ENCODE results near the gene MYH11.
"Not testable (repeated sequence)": the region's sequence is repeated elsewhere in the genome, so short reads cannot be mapped to it uniquely, and the experiment has no call there.

MYH11 gene

GRCh38 chr16:15837761-15838160, 19.1 kb downstream of the MYH11 start:
- DNase-seq = no peak

- DNase-seq = no peak
Measured at GRCh38 chr16:15836965-15837611, 19.7 kb downstream of the MYH11 start.

DNA sequence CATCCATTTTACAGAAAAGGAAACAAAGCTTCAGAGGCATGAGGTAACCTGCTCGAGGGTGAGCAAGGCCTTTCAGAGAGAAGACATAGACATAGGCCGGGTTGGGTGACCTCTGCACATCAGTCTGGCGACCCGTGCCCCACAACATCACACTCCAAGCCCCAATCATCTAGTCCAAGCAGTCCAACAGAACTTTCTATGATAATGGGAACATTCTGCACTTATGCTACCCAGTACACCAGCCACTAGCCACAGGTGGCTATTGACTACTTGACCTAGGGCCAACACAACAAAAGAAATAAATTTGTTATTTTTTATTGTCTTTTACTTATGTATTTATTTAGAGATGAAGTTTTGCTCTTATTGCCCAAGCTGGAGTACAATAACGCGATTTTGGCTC, 20.8 kb downstream of the MYH11 start:
- DNase-seq = no peak

DNA sequence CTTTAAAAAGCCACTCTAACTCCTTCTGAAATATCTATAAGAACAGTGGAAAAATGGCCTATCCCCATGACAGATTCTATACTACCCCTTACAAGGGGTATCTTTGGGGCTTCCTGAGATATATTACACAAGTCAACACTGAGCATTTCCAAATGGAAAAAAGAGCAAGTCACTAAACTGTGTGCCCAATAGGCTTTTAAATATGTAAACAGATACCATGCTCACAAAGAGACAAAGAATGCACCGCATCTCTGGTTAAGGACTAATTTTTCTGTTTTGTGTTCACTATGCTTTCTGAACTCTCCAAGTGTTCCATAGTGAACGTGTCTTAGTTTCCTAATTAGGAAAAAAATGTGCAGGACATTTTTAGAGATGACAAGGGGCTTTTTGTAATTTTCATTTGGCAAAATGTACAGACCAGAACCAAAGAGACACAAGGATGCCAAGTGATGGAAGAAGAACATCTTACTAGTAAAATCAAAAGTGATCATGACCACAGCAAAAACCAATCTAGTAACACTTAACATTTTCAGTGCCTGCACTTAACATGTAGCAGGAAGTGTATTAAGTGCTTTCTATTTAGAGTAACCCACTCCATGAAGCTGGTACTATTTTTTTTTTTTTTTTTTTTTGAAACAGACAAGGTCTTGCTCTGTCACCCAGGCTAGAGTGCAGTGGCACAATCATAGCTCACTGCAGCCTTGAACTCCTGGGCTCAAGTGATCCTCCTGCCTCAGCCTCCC, 21.5 kb downstream of the MYH11 start:
- DNase-seq = peak in 1 of 5 experiments; percentile 86

- no peak for DNase-seq
Measured at GRCh38 chr16:15834502-15834901, 22.3 kb downstream of the MYH11 start.

GRCh38 chr16:15833541-15833940, 23.3 kb downstream of the MYH11 start:
- no peak for DNase-seq

DNA sequence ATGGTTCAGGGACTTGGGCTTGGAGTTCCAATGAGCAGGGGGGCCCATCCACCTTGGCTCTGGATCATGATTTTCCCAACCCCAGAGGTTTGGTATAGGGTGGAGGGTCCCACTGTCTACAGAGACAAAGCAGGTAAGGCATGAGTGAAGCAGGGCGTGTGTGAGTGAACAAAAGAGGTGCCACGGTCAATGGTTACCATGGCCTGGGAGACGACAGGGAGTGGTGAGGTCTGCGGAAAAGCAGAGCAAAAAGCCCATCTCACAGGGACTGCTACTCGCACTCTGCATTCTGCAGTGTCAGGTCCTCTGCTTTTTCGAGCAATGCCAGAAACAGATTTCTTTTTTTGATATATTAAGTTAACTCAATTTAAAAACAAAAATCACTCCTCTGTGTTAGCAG, 24.6 kb downstream of the MYH11 start:
- no peak for DNase-seq

DNA sequence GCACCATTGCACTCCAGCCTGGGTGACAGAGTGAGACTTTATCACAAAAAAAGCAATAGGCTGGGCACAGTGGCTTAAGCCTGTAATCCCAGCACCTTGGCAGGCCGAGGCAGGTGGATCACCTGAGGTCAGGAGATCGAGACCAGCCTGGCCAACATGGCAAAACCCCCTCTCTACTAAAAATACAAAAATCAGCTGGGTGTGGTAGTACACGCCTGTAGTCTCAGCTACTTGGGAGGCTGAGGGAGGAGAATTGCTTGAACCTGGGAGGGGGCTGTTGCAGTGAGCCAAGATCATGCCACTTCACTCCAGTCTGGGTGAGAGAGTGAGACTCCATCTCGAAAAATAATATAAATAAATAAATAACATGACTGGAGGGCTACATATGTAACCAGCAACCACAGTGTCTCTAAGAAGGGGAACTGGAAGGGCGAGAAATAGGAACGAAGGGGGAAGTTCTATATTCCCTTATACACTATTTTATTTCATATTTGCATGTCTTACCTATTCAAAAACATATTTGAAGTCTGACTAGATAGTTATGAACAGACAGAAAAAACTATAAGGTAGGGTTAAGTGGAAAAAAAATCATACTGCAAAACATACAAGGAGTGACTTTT, 25.9 kb downstream of the MYH11 start:
- no peak for DNase-seq

DNA sequence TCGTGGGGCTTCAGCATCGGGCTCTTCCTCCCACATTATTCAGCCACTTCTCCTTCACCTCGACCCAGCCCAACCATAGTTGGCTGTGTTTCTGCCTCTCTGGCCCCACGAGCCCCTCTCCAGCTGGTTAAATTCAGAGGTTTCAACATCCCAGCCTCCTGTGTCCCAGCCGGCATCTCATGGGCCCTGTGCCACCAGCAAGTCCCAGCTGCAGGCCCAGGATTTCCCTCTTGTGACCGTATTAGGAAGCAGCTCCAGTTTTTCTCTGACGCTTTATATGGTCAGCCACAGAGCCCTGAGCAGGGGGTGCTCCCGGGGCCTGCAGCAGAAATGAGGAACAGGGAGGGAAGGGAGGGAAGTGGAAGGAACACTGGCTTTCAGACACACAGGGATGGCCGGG, 27.4 kb downstream of the MYH11 start:
- no peak for DNase-seq

GRCh38 chr16:15827709-15828343, 29.0 kb downstream of the MYH11 start:
- no peak for DNase-seq

GRCh38 chr16:15827299-15827698, 29.5 kb downstream of the MYH11 start:
- DNase-seq = no peak

DNA sequence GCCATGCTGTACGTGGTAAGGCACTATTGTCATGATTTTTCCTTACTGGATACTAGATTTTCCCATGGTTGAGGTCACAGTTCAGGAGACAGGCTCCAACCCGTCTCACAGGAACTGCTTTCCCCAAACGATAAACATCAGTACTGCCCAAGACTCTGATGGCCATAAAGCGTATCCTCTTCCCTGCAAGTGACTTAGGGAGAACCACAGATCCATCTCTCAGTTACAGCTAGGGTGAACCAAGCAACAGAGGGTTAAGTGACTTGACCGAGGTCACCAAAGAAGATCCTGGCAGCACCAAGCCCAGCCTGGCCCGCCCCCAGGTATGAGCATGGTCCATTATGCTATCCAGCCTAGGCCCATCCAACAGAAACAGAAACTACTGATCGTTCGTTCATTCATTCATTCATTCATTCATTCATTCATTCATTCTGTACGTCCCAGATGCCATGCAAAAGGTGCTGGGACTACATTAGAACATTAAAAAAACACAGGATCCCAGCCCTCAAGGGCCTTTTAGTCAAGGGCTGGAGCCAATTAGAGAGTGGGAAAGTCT, 31.0 kb downstream of the MYH11 start:
- DNase-seq = no peak

DNA sequence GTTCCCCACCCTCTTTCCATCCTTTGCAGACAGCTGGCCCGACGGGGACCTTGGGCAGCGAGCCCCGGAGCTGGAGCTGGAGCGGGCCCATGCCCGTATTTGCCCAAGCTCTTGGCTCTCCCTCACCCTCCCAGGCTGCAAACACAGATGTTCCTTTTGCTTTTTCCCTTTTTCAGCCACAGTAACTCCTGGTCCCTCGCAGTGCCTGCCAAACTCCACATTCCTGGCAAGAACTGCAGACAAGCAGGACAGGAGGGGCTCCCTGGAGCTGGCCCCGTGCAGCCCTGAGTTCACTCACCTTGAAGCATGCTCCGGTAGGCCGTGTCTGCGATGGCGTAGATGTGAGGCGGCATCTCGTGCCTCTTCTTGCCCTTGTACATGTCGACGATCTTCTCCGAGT, 33.9 kb downstream of the MYH11 start:
- no peak for DNase-seq

- DNase-seq = no peak
Measured at GRCh38 chr16:15820837-15821236, 36.0 kb downstream of the MYH11 start.

DNA sequence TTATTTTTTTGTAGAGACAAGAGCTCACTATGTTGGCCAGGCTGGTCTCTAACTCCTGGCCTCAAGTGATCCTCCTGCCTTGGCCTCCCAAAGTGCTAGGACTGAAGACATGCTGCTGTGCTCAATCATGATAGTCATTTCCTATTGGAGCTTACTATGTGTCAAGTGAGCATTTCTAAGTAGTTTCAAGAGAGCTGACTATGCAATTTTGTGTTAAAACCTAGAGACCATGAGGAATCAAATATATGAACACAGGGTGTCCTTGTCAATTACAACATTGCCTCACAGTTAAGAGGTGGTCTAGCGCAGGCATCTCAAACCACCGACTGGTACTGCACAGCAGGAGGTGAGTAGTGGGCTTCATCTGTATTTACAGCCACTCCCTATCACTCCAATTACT, 37.8 kb downstream of the MYH11 start:
- no peak for DNase-seq

GRCh38 chr16:15817446-15817845, 39.4 kb downstream of the MYH11 start:
- no peak for DNase-seq

DNA sequence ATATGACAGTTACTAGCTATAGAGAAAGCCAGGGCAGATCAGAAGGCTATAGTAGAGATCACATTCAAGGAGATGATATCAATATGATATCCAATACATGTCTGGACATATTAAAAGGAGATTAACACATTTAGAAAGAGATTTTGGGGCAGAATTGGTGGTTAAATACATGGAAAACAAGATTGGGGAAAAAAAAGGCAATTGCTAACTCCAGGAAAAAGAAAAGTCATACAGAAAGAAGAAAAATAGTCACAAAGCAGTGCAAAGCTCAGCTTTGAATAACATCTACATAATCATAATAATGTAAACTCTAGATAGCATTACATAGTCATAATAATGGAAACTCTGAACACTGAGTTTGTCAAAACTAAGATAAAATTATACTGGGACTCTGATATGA, 40.6 kb downstream of the MYH11 start:
- no peak for DNase-seq

- not testable (repeated sequence) for DNase-seq
Measured at GRCh38 chr16:15812401-15812750, 44.5 kb downstream of the MYH11 start.

DNA sequence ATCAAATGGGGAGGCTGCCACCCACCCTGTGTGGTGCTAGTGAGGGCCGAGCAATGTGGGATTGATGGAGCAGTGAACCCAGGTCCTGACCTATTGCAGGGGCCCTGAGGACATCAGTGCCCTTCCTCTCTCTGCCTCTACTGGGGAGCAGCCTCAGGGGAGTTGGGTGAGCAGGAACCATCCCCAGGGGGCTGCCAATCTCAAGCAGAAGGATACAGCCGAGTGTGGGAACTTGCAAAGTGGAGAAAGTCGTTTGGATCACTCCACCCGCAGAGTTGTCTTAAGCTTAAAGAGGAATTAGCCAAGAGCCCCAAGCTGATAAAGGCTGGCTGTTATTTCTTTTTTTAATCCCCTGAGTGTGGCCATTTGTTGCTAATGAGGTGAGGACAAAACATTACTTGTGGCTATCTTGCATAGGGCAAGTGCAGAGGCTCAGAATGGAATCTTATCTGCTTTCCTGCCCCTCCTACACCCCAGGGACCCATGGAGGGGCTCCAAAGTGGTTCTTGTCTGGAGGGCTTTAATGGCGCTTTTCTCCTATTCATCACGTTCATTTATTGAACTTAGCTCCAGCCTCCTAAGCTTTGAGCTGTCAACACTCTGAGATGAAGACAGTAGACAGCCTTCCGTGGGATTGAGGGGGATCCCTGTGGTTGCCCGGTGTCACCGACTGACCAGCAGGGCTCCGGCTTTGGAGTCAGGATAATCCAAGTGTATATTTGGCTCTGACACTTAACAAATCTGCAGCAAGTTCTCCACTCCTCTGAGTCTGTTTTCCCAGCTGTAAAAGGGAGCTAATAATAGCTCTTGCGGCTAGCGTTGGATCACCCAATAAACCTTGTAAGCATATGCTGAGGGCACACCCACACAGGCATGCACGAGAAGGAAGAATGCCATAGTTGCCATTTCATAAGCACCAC, 45.1 kb downstream of the MYH11 start:
- no peak for DNase-seq

DNA sequence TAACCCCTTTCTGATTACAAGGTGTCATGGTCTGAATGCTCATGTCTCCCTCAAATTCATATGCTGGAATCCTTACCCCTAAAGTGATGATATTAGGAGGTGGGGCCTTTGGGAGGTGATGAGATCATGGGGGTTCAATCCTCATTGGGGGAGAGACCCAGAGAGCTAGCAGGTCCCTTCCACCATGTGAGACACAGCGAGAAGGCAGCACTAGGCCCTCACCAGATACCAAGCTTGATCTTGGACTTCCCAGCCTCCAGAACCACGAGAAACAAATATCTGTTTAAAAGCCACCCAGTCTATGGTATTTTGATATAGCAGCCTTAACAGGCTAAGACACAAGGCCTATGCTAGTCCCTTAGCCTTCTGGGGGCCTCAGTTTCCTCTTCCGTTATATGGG, 45.9 kb downstream of the MYH11 start:
- no peak for DNase-seq

DNA sequence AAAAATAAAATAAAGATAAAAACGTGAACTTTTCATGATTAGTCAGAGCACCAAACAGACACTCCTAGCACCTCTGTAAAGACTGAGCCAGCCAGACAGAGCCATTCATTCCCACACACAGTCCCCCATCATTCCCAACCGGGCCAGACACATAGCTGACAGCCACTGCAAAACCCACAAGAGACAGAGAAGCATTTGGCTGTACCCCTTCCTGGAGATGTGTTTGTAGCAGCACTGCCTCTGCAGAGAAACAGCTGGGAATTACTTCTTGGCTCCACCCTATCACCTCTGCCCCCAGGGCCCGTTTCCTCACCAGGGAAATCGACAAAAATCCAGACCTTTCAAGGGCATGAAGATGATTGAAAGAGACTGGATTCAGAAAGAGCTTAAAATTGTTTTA, 46.4 kb downstream of the MYH11 start:
- DNase-seq = no peak

DNA sequence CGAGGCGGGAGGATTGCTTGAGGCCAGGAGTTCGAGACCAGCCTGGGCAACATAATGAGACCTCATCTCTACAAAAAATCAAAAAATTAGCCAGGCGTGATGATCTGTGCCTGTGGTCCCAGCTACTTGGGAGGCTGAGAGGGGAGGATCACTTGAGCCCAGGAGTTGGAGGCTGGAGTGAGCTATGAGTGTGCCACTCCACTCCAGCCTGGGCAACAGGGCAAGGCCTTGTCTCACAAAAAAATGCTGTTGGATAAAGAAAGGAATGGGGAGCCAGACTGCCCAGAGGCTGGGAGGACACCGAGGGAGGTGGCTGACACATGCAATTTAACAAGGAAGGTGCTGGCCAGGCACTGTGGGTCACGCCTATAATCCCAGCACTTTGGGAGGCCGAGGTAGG, 47.5 kb downstream of the MYH11 start:
- DNase-seq = not testable (repeated sequence)
